NCI-H774 (cell line): ENCODE results near the gene LZTS3.
"Not testable (repeated sequence)": the region's sequence is repeated elsewhere in the genome, so short reads cannot be mapped to it uniquely, and the experiment has no call there.

Source experiments
- DNase-seq: peaks from one replicate; lab custom pipeline; 2025; lab: John Stamatoyannopoulos, UW

LZTS3 gene

GRCh38 chr20:3172933-3173609, at the start of gene LZTS3:
TSS of gene LZTS3 (minus strand) at chr20:3173549. CDS start at chr20:3167163, 6,386 bp downstream.
- DNase-seq: peak; percentile 30

- no peak for DNase-seq
Observed at GRCh38 chr20:3221398-3222226, 48.3 kb upstream of the LZTS3 start.

- DNase-seq: no peak
Observed at GRCh38 chr20:3218307-3218988, 45.1 kb upstream of the LZTS3 start.

- DNase-seq: not testable (repeated sequence)
Observed at GRCh38 chr20:3215359-3215917, 42.1 kb upstream of the LZTS3 start.

GRCh38 chr20:3213226-3213625, 39.9 kb upstream of the LZTS3 start:
- no peak for DNase-seq

GRCh38 chr20:3210346-3210745, 37.0 kb upstream of the LZTS3 start:
- no peak for DNase-seq

- no peak for DNase-seq
Observed at GRCh38 chr20:3209946-3210317, 36.6 kb upstream of the LZTS3 start.

GRCh38 chr20:3209257-3209945, 36.1 kb upstream of the LZTS3 start, which contains the start of gene ITPA:
TSS of gene ITPA (plus strand) at chr20:3209498. CDS start at chr20:3209552, 54 bp downstream.
- peak; percentile 11 for DNase-seq

- no peak for DNase-seq
Observed at GRCh38 chr20:3208786-3209256, 35.5 kb upstream of the LZTS3 start.

- peak; percentile 79 for DNase-seq
Observed at GRCh38 chr20:3204124-3204794, 30.9 kb upstream of the LZTS3 start, which contains the start of gene DDRGK1. TSS of gene DDRGK1 (minus strand) at chr20:3204682. CDS start at chr20:3204627, 55 bp downstream.

GRCh38 chr20:3203315-3204123, 30.2 kb upstream of the LZTS3 start:
- DNase-seq: peak; percentile 48

- no peak for DNase-seq
Observed at GRCh38 chr20:3202965-3203314, 29.6 kb upstream of the LZTS3 start.

- no peak for DNase-seq
Observed at GRCh38 chr20:3199976-3200755, 26.8 kb upstream of the LZTS3 start.

GRCh38 chr20:3199206-3199605, 25.9 kb upstream of the LZTS3 start:
- DNase-seq: no peak

- no peak for DNase-seq
Observed at GRCh38 chr20:3195590-3196237, 22.4 kb upstream of the LZTS3 start.

GRCh38 chr20:3194617-3195280, 21.4 kb upstream of the LZTS3 start:
- no peak for DNase-seq

- DNase-seq: no peak
Observed at GRCh38 chr20:3193806-3194616, 20.7 kb upstream of the LZTS3 start.
